ENCODE data around the gene CD81. TPM values are rescaled to one million over a fixed set of nuclear protein-coding genes. Genes with fewer than 3 reads are reported as not detected.

The CD81 gene
- total and polyA plus RNA-seq, 9 of the 15 experiments (the other 6 are each of a cell fraction or from before 2014, with no cell fraction given), result 2.4 to 189 (median 61.7) TPM

GRCh38 chr11:2445746-2446551 is 68.8 kb downstream of the CD81 start (continued):
- TF ChIP-seq, protein P1, sequence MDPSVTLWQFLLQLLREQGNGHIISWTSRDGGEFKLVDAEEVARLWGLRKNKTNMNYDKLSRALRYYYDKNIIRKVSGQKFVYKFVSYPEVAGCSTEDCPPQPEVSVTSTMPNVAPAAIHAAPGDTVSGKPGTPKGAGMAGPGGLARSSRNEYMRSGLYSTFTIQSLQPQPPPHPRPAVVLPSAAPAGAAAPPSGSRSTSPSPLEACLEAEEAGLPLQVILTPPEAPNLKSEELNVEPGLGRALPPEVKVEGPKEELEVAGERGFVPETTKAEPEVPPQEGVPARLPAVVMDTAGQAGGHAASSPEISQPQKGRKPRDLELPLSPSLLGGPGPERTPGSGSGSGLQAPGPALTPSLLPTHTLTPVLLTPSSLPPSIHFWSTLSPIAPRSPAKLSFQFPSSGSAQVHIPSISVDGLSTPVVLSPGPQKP (CRISPR knock-in tag; IDR thresholded peaks at IDR 0.05), result no peak
- TF ChIP-seq MYC (IDR thresholded peaks at IDR 0.05; ENCODE audit: low read depth, low read length) (no peak), MYC (CRISPR knock-in tag; IDR thresholded peaks at IDR 0.05; ENCODE audit: borderline replicate concordance, low read depth) (no peak), EGR1 (conservative IDR thresholded peaks at IDR 0.05) (no peak), ELK3 (CRISPR knock-in tag; IDR thresholded peaks at IDR 0.05) (no peak), ZNF766 (CRISPR knock-in tag; conservative IDR thresholded peaks at IDR 0.05) (no peak), CTCFL (IDR thresholded peaks at IDR 0.05; ENCODE audit: borderline replicate concordance, insufficient read depth, low read depth, low read length, poor library complexity, severe bottlenecking) (no peak), ZNF143 (CRISPR knock-in tag; IDR thresholded peaks at IDR 0.05) (no peak)
